ENCODE results near the gene KCTD16.

The KCTD16 gene

GRCh38 chr5:144465441-144465840, 294.8 kb downstream of the KCTD16 start:
- DNase-seq: no peak

- no peak for DNase-seq
Observed at GRCh38 chr5:144467792-144468191, 297.1 kb downstream of the KCTD16 start.

GRCh38 chr5:144468571-144468970, 297.9 kb downstream of the KCTD16 start:
- no peak for DNase-seq

- no peak for DNase-seq
Observed at GRCh38 chr5:144469106-144469505, 298.4 kb downstream of the KCTD16 start.

GRCh38 chr5:144472221-144472620, 301.5 kb downstream of the KCTD16 start:
- DNase-seq: no peak

- DNase-seq: no peak
Observed at GRCh38 chr5:144473650-144474049, 303.0 kb downstream of the KCTD16 start.

GRCh38 chr5:144478565-144478964, 307.9 kb downstream of the KCTD16 start:
- DNase-seq: no peak

- no peak for DNase-seq
Observed at GRCh38 chr5:144481861-144482260, 311.2 kb downstream of the KCTD16 start.

- no peak for DNase-seq
Observed at GRCh38 chr5:144484124-144484897, 313.6 kb downstream of the KCTD16 start.

- DNase-seq: no peak
Observed at GRCh38 chr5:144485540-144485939, 314.9 kb downstream of the KCTD16 start.

GRCh38 chr5:144487207-144487606, 316.5 kb downstream of the KCTD16 start:
- no peak for DNase-seq

GRCh38 chr5:144487761-144488160, 317.1 kb downstream of the KCTD16 start:
- DNase-seq: no peak

- DNase-seq: no peak
Observed at GRCh38 chr5:144503123-144503522, 332.4 kb downstream of the KCTD16 start.

- no peak for DNase-seq
Observed at GRCh38 chr5:144504929-144505577, 334.4 kb downstream of the KCTD16 start.

- no peak for DNase-seq
Observed at GRCh38 chr5:144510845-144511579, 340.3 kb downstream of the KCTD16 start.

GRCh38 chr5:144511580-144512072, 341.0 kb downstream of the KCTD16 start:
- DNase-seq: no peak

GRCh38 chr5:144522698-144523097, 352.0 kb downstream of the KCTD16 start:
- no peak for DNase-seq

GRCh38 chr5:144525000-144525399, 354.3 kb downstream of the KCTD16 start:
- DNase-seq: no peak

GRCh38 chr5:144531188-144531587, 360.5 kb downstream of the KCTD16 start:
- DNase-seq: no peak

All from KG1 (cell line).